Endothelial cell of umbilical vein (primary cell): ENCODE data around the gene BCO2. TPM values are rescaled to one million over a fixed set of nuclear protein-coding genes. Genes with fewer than 3 reads are reported as not detected.

Experiments
- BruUV-seq: library from RNA; stranded (reverse); fragments of 400-500 nt; replicated peaks from 2 replicates; lab custom pipeline; 2021; lab: Mats Ljungman, UMichigan
- CTCF ChIA-PET: fragments of 300-600, 350-600 bp; sonication (Branson Sonifier 250); formaldehyde crosslinking; loops from one replicate; lab custom pipeline; 2021; ENCODE audit warnings: antibody characterized with exemption, inconsistent platforms; lab: Charles Lee
- POLR2A ChIA-PET: fragments of 300-600, 350-600 bp; sonication (Branson Sonifier 250); formaldehyde crosslinking; loops from one replicate; lab custom pipeline; 2021; ENCODE audit warnings: antibody characterized with exemption, inconsistent platforms; lab: Charles Lee
- DNase-seq: peaks from one replicate; pipeline ENCODE4 v3.0.0-alpha.2; 2011; ENCODE audit warnings: low read depth, low spot score
- FAIRE-seq: peaks from 2 replicates; lab custom pipeline; 2011; peaks lifted over from hg19 to GRCh38; lab: Jason Lieb, UNC
- H2AFZ ChIP-seq: 2 replicates; pipeline ENCODE4 v1.6.0; 2012; ENCODE audit warnings: low read depth, low read length, control low read depth, inconsistent platforms
- H3K27ac ChIP-seq: 2 replicates; pipeline ENCODE4 v1.5.1; 2011; ENCODE audit warnings: low read depth, mild to moderate bottlenecking, control low read depth, low read length, moderate library complexity; ENCODE audit not compliant: insufficient read depth
- H3K27me3 ChIP-seq, 2 experiments: 2 replicates each; pipeline versions ENCODE4 v1.6.0 to v1.6.1; 2011; ENCODE audit warnings: low read length in 2 of 2, mixed read lengths in 1 of 2; ENCODE audit not compliant: control insufficient read depth in 2 of 2, insufficient read depth in 2 of 2
- H3K36me3 ChIP-seq, 2 experiments: 2 replicates in 1 of 2; 3 replicates in 1 of 2; pipeline ENCODE4 v1.5.1; 2011; ENCODE audit warnings: low read length in 2 of 2, mild to moderate bottlenecking in 1 of 2, moderate library complexity in 1 of 2; ENCODE audit not compliant: control insufficient read depth in 2 of 2, insufficient read depth in 2 of 2; ENCODE audit errors: extremely low read depth in 1 of 2
- H3K4me1 ChIP-seq: 3 replicates; pipeline ENCODE4 v1.5.1; 2011; ENCODE audit warnings: mild to moderate bottlenecking, low read length; ENCODE audit not compliant: control insufficient read depth, insufficient read depth; ENCODE audit errors: extremely low read depth
- H3K4me2 ChIP-seq: 2 replicates; pipeline ENCODE4 v1.6.1; 2011; ENCODE audit warnings: low read length, control low read depth, mixed read lengths; ENCODE audit not compliant: insufficient read depth
- H3K4me3 ChIP-seq, 3 experiments: fragments of 200-600 bp in 1 of 3; sonication (generic), shearing (Covaris generic) in 1 of 3; replicated peaks in 1 of 3; 2 replicates each; pipeline ENCODE4 v1.5.1; 2011 to 2016; ENCODE audit warnings: control low read depth in 3 of 3, low read length in 3 of 3, mild to moderate bottlenecking in 2 of 3, inconsistent platforms in 1 of 3, low read depth in 1 of 3, moderate library complexity in 1 of 3; ENCODE audit not compliant: insufficient read depth in 1 of 3
- H3K79me2 ChIP-seq: 2 replicates; pipeline ENCODE4 v1.6.0; 2012; ENCODE audit warnings: low read length, inconsistent platforms; ENCODE audit not compliant: control insufficient read depth, insufficient read depth
- H3K9ac ChIP-seq: replicated peaks from 2 replicates; pipeline ENCODE3; 2011; ENCODE audit warnings: low read length, control low read depth; ENCODE audit not compliant: insufficient read depth; ENCODE audit errors: extremely low read depth
- H3K9me1 ChIP-seq: replicated peaks from 3 replicates; pipeline ENCODE4 v1.6.0; 2011; ENCODE audit warnings: mild to moderate bottlenecking, low read length; ENCODE audit not compliant: control insufficient read depth, insufficient read depth; ENCODE audit errors: extremely low read depth
- H3K9me3 ChIP-seq: replicated peaks from 2 replicates; pipeline ENCODE4 v1.5.1; 2012; ENCODE audit warnings: low read length, inconsistent platforms; ENCODE audit not compliant: control insufficient read depth, insufficient read depth
- H4K20me1 ChIP-seq: replicated peaks from 2 replicates; pipeline ENCODE3; 2011; ENCODE audit warnings: mild to moderate bottlenecking, low read length; ENCODE audit not compliant: control insufficient read depth, insufficient read depth; ENCODE audit errors: extremely low read depth
- EZH2 ChIP-seq: IDR thresholded peaks from 2 replicates; pipeline ENCODE4 v1.6.1; 2012; ENCODE audit warnings: borderline replicate concordance, low read depth, mild to moderate bottlenecking, moderate library complexity, low read length, inconsistent platforms; ENCODE audit not compliant: severe bottlenecking
- FOS ChIP-seq: IDR thresholded peaks from 2 replicates; pipeline ENCODE4 v1.6.1; 2011; ENCODE audit warnings: mild to moderate bottlenecking, low read length, moderate library complexity, borderline replicate concordance; ENCODE audit not compliant: insufficient read depth
- GATA2 ChIP-seq: IDR thresholded peaks from 2 replicates; pipeline ENCODE4 v1.7.0; 2011; ENCODE audit warnings: low read depth, mild to moderate bottlenecking, moderate library complexity, mixed read lengths, low read length; ENCODE audit not compliant: insufficient read length, insufficient read depth
- JUN ChIP-seq: IDR thresholded peaks from 2 replicates; pipeline ENCODE4 v1.6.1; 2011; ENCODE audit warnings: borderline replicate concordance, low read depth; ENCODE audit not compliant: insufficient read length, insufficient read depth
- MYC ChIP-seq: IDR thresholded peaks from one replicate; pipeline ENCODE4 v1.6.1; 2011; ENCODE audit warnings: mild to moderate bottlenecking, low read depth, low read length
- POLR2A ChIP-seq: IDR thresholded peaks from 2 replicates; pipeline ENCODE4 v1.6.1; 2012; ENCODE audit warnings: low read depth, mild to moderate bottlenecking, control low read depth, low read length
- POLR2AphosphoS5 ChIP-seq: IDR thresholded peaks from 2 replicates; pipeline ENCODE4 v1.6.1; 2012; ENCODE audit warnings: low read depth, mild to moderate bottlenecking, control low read depth, low read length, moderate library complexity; ENCODE audit not compliant: insufficient read depth
- dilution Hi-C: fragments of 300-500 bp; cut with MboI; formaldehyde crosslinking; loops from one replicate; pipeline ENCODE4 v1.15.0; 2019; ENCODE audit warnings: low sequenced_read_pairs; ENCODE audit not compliant: extremely low pct_ligation_motif_present
- intact Hi-C: fragments of 100-400 bp; cut with micrococcal nuclease; formaldehyde crosslinking; loops from one replicate; pipeline ENCODE4 v1.10.0; 2022
- polyA plus RNA-seq, 4 experiments: library from polyadenylated mRNA; depleted of rRNA in 3 of 4; stranded (reverse) in 3 of 4; unstranded in 1 of 4; fragments of >200 nt; gene quantifications; 2 replicates each; pipeline versions ENCODE4 v1.2.1 to v1.2.3, GENCODE V29; 2011 to 2012; ENCODE audit warnings: missing spikeins in 1 of 4
- total RNA-seq: library from RNA; stranded (reverse); gene quantifications from 2 replicates; pipeline ENCODE4 v1.2.3, GENCODE V29; 2021
- TF ChIP-seq, protein P1 (sequence below): IDR thresholded peaks from 2 replicates; pipeline ENCODE4 v1.6.1; 2011; ENCODE audit not compliant: insufficient read depth, insufficient read length
- TF ChIP-seq, protein P2 (sequence below), 2 donors: IDR thresholded peaks; 1 replicate in 1 of 2; 2 replicates in 1 of 2; pipeline ENCODE4 v1.5.1; 2011; ENCODE audit warnings: low read length in 2 of 2, mild to moderate bottlenecking in 2 of 2, moderate library complexity in 2 of 2, control low read depth in 1 of 2, inconsistent platforms in 1 of 2, low read depth in 1 of 2; ENCODE audit not compliant: insufficient read depth in 1 of 2; ENCODE audit errors: extremely low read depth in 1 of 2

Gene BCO2
- total and polyA plus RNA-seq, 2 donors (not counting 3 experiments of a cell fraction or from before 2014, with no cell fraction given), result 0.58 to 1.9 TPM

DNA sequence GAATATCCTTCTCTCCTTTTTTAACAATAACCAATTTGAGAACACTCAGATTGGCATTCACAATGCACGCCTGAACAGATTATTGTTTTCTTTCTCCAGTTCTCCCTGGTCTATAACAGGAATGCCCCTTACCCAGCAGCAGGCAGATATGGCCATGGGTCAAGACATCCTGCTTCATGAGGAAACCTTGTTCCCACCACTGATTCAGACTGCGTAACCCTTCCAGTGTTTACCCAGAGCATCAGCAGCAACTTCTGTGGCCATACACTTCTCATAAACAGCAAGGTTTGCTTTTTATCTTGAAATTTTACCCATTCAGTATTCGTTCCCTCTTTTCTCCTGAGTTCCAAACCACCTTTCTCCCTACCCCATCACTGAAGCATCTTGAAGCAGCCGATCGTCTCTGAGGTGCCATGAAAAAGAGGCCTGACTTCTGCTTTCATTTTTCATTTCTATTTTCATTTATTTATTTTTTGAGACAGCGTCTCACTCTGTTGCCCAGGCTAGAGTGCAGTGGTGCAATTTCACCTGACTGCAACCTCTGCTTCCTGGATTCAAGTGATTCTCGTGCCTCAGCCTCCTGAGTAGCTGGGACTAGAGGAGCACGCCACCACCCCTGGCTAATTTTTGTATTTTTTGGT lies 60.6 kb downstream of the BCO2 start:
- H3K4me3 ChIP-seq, result no peak overlapping the region
- no peak for DNase-seq
- H3K27me3 ChIP-seq, result no peaks in the 10 kb centered on the region
- ChIA-PET CTCF (no interaction called here), POLR2A (no interaction called here)
- H3K9me1 ChIP-seq, result no peaks in the 10 kb centered on the region
- no peak overlapping the region for H3K27ac ChIP-seq
- no peaks in the 10 kb centered on the region for H3K79me2 ChIP-seq
- dilution Hi-C loops (no loop called here), intact Hi-C loops (no loop called here)
- no peak overlapping the region for H2AFZ ChIP-seq
- no peak overlapping the region for H3K4me2 ChIP-seq
- H3K36me3 ChIP-seq, result peaks cover 11 to 21% of the 10 kb centered on the region in 2 experiments
- no TSS peak for BruUV-seq
- TF ChIP-seq, protein P1, sequence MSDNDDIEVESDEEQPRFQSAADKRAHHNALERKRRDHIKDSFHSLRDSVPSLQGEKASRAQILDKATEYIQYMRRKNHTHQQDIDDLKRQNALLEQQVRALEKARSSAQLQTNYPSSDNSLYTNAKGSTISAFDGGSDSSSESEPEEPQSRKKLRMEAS, result no peak
- no peak for TF ChIP-seq MYC
- no peak for TF ChIP-seq POLR2AphosphoS5
- no peak for TF ChIP-seq FOS
- TF ChIP-seq JUN, result no peak
- no peak for TF ChIP-seq GATA2
- no peak for TF ChIP-seq EZH2
- TF ChIP-seq, protein P2, sequence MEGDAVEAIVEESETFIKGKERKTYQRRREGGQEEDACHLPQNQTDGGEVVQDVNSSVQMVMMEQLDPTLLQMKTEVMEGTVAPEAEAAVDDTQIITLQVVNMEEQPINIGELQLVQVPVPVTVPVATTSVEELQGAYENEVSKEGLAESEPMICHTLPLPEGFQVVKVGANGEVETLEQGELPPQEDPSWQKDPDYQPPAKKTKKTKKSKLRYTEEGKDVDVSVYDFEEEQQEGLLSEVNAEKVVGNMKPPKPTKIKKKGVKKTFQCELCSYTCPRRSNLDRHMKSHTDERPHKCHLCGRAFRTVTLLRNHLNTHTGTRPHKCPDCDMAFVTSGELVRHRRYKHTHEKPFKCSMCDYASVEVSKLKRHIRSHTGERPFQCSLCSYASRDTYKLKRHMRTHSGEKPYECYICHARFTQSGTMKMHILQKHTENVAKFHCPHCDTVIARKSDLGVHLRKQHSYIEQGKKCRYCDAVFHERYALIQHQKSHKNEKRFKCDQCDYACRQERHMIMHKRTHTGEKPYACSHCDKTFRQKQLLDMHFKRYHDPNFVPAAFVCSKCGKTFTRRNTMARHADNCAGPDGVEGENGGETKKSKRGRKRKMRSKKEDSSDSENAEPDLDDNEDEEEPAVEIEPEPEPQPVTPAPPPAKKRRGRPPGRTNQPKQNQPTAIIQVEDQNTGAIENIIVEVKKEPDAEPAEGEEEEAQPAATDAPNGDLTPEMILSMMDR (IDR thresholded peaks at IDR 0.05; ENCODE audit: extremely low read depth in 1 of 2, insufficient read depth in 1 of 2, low read depth in 1 of 2, low read length in 2 of 2), result no peak
- TF ChIP-seq POLR2A, result no peak
- no peak for FAIRE-seq
- H3K9ac ChIP-seq, result no peak overlapping the region
- H4K20me1 ChIP-seq, result no peaks in the 10 kb centered on the region
- no peaks in the 10 kb centered on the region for H3K4me1 ChIP-seq
- H3K9me3 ChIP-seq, result no peaks in the 10 kb centered on the region
